HepG2 (cell line): ENCODE results near the gene HIBADH. TPM values are rescaled to one million over a fixed set of nuclear protein-coding genes. Genes with fewer than 3 reads are reported as not detected.
"Not testable (repeated sequence)": the region's sequence is repeated elsewhere in the genome, so short reads cannot be mapped to it uniquely, and the experiment has no call there.

Source experiments
- ATAC-seq: fragments of 200-7000 bp; cut with Tn5 transposase; 3 replicates; pipeline ENCODE4 v1.9.1; 2020; ENCODE audit warnings: mild to moderate bottlenecking, moderate library complexity
- BruUV-seq: library from RNA; stranded (reverse); fragments of 400-500 nt; replicated peaks from 2 replicates; lab custom pipeline; 2021; lab: Mats Ljungman, UMichigan
- CTCF ChIA-PET: fragments of 300-600 bp; formaldehyde crosslinking; extraction: SDS; loops from one replicate; lab custom pipeline; 2021; ENCODE audit warnings: low total read pairs, inconsistent platforms, low intra/inter-chr PET ratio; lab: Yijun Ruan, JAX
- POLR2A ChIA-PET: fragments of 350-600 bp; sonication (Branson Sonifier 250); formaldehyde crosslinking; loops from one replicate; lab custom pipeline; 2020; ENCODE audit warnings: antibody characterized with exemption, inconsistent platforms; lab: Yijun Ruan, JAX
- DNase-seq: peaks from one replicate; pipeline ENCODE4 v3.0.0-alpha.2; 2015; ENCODE audit warnings: low spot score
- FAIRE-seq: peaks from 3 replicates; lab custom pipeline; 2011; peaks lifted over from hg19 to GRCh38; lab: Jason Lieb, UNC
- H2AFZ ChIP-seq: one replicate; pipeline ENCODE4 v1.6.1; 2011; ENCODE audit warnings: low read length, inconsistent platforms
- H3K27ac ChIP-seq: fragments of 300-600 bp; 3 replicates; pipeline ENCODE4 v1.8.0; 2011; ENCODE audit warnings: mixed run types, mild to moderate bottlenecking, mixed read lengths, low read length, inconsistent platforms; ENCODE audit not compliant: insufficient read depth; ENCODE audit errors: extremely low read length
- H3K27me3 ChIP-seq, 2 experiments: fragments of 200-600 bp in 1 of 2; 2 replicates in 1 of 2; 3 replicates in 1 of 2; pipeline versions ENCODE4 v1.6.0 to v1.8.0; 2011; ENCODE audit warnings: low read length in 2 of 2, mild to moderate bottlenecking in 2 of 2, moderate library complexity in 2 of 2, inconsistent platforms in 1 of 2; ENCODE audit not compliant: insufficient read depth in 2 of 2, control insufficient read depth in 1 of 2
- H3K36me3 ChIP-seq, 2 experiments: fragments of 200-600 bp in 1 of 2; replicated peaks in 1 of 2; 2 replicates in 1 of 2; 3 replicates in 1 of 2; pipeline versions ENCODE4 v1.5.1 to v1.8.0; 2011; ENCODE audit warnings: low read length in 2 of 2, inconsistent platforms in 1 of 2; ENCODE audit not compliant: insufficient read depth in 2 of 2, control insufficient read depth in 1 of 2
- H3K4me1 ChIP-seq: 2 replicates; pipeline ENCODE4 v1.5.1; 2012; ENCODE audit warnings: low read length, inconsistent platforms; ENCODE audit not compliant: insufficient read depth
- H3K4me2 ChIP-seq: 2 replicates; pipeline ENCODE4 v1.6.0; 2011; ENCODE audit warnings: low read depth, low read length, inconsistent platforms
- H3K4me3 ChIP-seq, 3 experiments: fragments of 200-600 bp in 1 of 3; sonication (generic), shearing (Covaris generic) in 1 of 3; replicated peaks in 1 of 3; 2 replicates each; pipeline ENCODE4 v1.5.1; 2011 to 2016; ENCODE audit warnings: low read length in 3 of 3, inconsistent platforms in 2 of 3, low read depth in 2 of 3, mild to moderate bottlenecking in 2 of 3, control low read depth in 1 of 3, mixed read lengths in 1 of 3; ENCODE audit not compliant: insufficient read depth in 1 of 3
- H3K79me2 ChIP-seq: one replicate; pipeline ENCODE4 v1.6.1; 2011; ENCODE audit warnings: low read length, inconsistent platforms; ENCODE audit not compliant: insufficient read depth
- H3K9ac ChIP-seq: 2 replicates; pipeline ENCODE4 v1.6.0; 2011; ENCODE audit warnings: mild to moderate bottlenecking, low read depth, low read length, inconsistent platforms; ENCODE audit not compliant: insufficient read depth
- H3K9me3 ChIP-seq: 2 replicates; pipeline ENCODE4 v1.5.1; 2012; ENCODE audit warnings: mild to moderate bottlenecking, low read length
- H4K20me1 ChIP-seq: 2 replicates; pipeline ENCODE4 v1.6.0; 2011; ENCODE audit warnings: inconsistent platforms, mild to moderate bottlenecking, low read length, moderate library complexity; ENCODE audit not compliant: insufficient read depth
- ATF7 ChIP-seq, 2 experiments: fragments of 450-650 bp in 1 of 2; sonication (generic) in 1 of 2; formaldehyde crosslinking in 1 of 2; IDR thresholded peaks; 2 replicates each; pipeline versions ENCODE4 v1.4.0 to v1.6.1; 2016 to 2020; ENCODE audit warnings: antibody characterized with exemption in 1 of 2, mild to moderate bottlenecking in 1 of 2, missing genetic modification reagents in 1 of 2
- MXI1 ChIP-seq: IDR thresholded peaks from 3 replicates; pipeline ENCODE4 v1.6.1; 2012; ENCODE audit warnings: low read depth, low read length, inconsistent platforms, borderline replicate concordance
- NR2C2 ChIP-seq: sonication (generic); formaldehyde crosslinking; IDR thresholded peaks from 2 replicates; pipeline ENCODE4 v1.4.0; 2020; ENCODE audit warnings: missing genetic modification reagents, mild to moderate bottlenecking, moderate library complexity, borderline replicate concordance
- SAFB2 ChIP-seq: sonication (generic); formaldehyde crosslinking; IDR thresholded peaks from 2 replicates; pipeline ENCODE4 v1.5.1; 2020; ENCODE audit warnings: missing genetic modification reagents, low read depth, mild to moderate bottlenecking, borderline replicate concordance
- TAF15 ChIP-seq: fragments of 200-400 bp; formaldehyde crosslinking; IDR thresholded peaks from one replicate; pipeline ENCODE4 v1.6.1; 2018; ENCODE audit warnings: mild to moderate bottlenecking, low read depth, low read length; ENCODE audit not compliant: poor library complexity, severe bottlenecking
- ZNF318 ChIP-seq: sonication (generic); formaldehyde crosslinking; IDR thresholded peaks from 2 replicates; pipeline ENCODE4 v1.4.0; 2020; ENCODE audit warnings: mild to moderate bottlenecking, missing genetic modification reagents
- ZNF441 ChIP-seq: sonication (generic); formaldehyde crosslinking; IDR thresholded peaks from 2 replicates; pipeline ENCODE4 v1.7.0; 2021; ENCODE audit warnings: missing genetic modification reagents, borderline replicate concordance
- WGBS: methylation state at CpG from one replicate; pipeline ENCODE4 v1.1.6; 2017; ENCODE audit warnings: low lambda C conversion rate; 5-methylcytosine and 5-hydroxymethylcytosine counted together
- in situ Hi-C: cut with HindIII; loops from 2 replicates; pipeline ENCODE4 v1.10.0; 2017; ENCODE audit warnings: low pct_unique_long_range_greater_than_20kb; ENCODE audit not compliant: extremely low pct_ligation_motif_present
- intact Hi-C: fragments of 100-400 bp; cut with micrococcal nuclease; formaldehyde crosslinking; loops from one replicate; pipeline ENCODE4 v1.10.0; 2022; ENCODE audit not compliant: unreplicated experiment
- polyA plus RNA-seq, 8 experiments: library from polyadenylated mRNA; depleted of rRNA in 3 of 8; stranded (reverse) in 7 of 8; unstranded in 1 of 8; fragments of >200 nt; fragmentation: Illumina TruSeq in 4 of 8; extraction: Trizol in 4 of 8; gene quantifications; 2 replicates each; pipeline versions ENCODE4 v1.2.1 to v1.2.3, GENCODE V29; 2011 to 2016; ENCODE audit warnings: low read depth in 4 of 8, missing spikeins in 1 of 8, mixed read lengths in 1 of 8; ENCODE audit not compliant: insufficient read depth in 1 of 8
- total RNA-seq, 5 experiments: library from RNA; depleted of rRNA; stranded (reverse); fragments of >200 nt; fragmentation: Illumina TruSeq; extraction: Trizol; gene quantifications; 2 replicates each; pipeline ENCODE4 v1.2.3, GENCODE V29; 2016; ENCODE audit warnings: low read depth in 1 of 5

HIBADH gene
- total and polyA plus RNA-seq, 2 of the 13 experiments (the other 11 are each of a cell fraction or from before 2014, with no cell fraction given) = 49.9 to 59.5 TPM

- TF ChIP-seq SAFB2 (CRISPR knock-in tag) (no peak), ZNF318 (CRISPR knock-in tag) (no peak), ZNF441 (CRISPR knock-in tag) (no peak), NR2C2 (CRISPR knock-in tag) (no peak), ATF7 (IDR thresholded peaks at IDR 0.05) (no peak), ATF7 (CRISPR knock-in tag; IDR thresholded peaks at IDR 0.05) (no peak), TAF15 (no peak), MXI1 (no peak)
Observed at GRCh38 chr7:27513885-27514284, 148.8 kb downstream of the HIBADH start (continued).

- intact Hi-C loops, H3K9me3 ChIP-seq, H3K27ac ChIP-seq, H3K79me2 ChIP-seq, H3K27me3 ChIP-seq, H3K4me1 ChIP-seq, DNase-seq, in situ Hi-C loops, POLR2A ChIA-PET, ATAC-seq, H3K4me3 ChIP-seq, H3K4me2 ChIP-seq, CTCF ChIA-PET, BruUV-seq, H2AFZ ChIP-seq, H3K36me3 ChIP-seq, H4K20me1 ChIP-seq, FAIRE-seq, H3K9ac ChIP-seq: not testable (repeated sequence)
- 89% methylated on average over 1 of the region's 1 CpG for WGBS
Observed at GRCh38 chr7:27511370-27511769, 151.3 kb downstream of the HIBADH start.
